ENCODE data around the gene REXO1.
A peak's percentile ranks its signal among the peaks of the same experiment; 100 is the strongest.

The REXO1 gene

DNA sequence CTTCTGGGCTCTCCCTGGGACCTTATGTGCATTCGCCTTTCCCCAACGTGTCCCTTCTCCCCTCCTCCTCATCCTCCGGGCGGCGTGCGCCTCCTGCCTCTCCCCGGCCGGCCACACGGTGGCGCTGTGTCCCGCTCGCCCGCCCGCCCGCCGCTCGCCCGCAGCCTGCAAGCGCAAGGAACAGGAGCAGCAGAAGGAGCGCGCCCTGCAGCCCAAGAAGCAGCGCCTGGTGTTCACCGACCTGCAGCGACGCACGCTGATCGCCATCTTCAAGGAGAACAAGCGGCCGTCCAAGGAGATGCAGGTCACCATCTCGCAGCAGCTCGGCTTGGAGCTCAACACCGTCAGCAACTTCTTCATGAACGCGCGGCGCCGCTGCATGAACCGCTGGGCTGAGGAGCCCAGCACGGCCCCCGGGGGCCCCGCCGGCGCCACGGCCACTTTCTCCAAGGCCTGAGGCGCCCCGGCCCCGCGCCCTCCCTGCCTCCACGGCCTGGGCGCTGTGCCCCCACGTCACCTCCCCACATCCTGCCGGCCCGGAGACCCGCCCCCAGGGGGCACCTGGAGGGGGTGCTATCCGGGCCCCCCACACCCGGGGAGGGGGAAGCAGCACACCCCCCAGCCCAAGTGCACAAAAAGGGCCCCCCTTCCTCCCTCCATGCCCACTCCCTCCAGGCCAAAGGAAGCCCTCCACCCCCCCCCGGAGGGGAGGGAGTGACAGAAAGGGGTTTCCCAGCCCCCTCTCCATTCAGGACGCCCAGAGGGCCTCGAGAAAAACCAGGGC is 73.1 kb downstream of the REXO1 start:
- H3K36me3 ChIP-seq (ENCODE audit: control insufficient read depth in 1 of 2, insufficient read depth in 2 of 2, low read depth in 1 of 2, low read length in 2 of 2): no peaks in the 10 kb centered on the region
- no peak overlapping the region for H2BK12ac ChIP-seq (ENCODE audit: low read length in 2 of 2)
- no peak overlapping the region for H3K14ac ChIP-seq (ENCODE audit: low read length in 2 of 2)
- H3K18ac ChIP-seq (ENCODE audit: low read depth in 1 of 2, low read length in 2 of 2): no peak overlapping the region
- H3K4me2 ChIP-seq (ENCODE audit: low read length, poor library complexity, severe bottlenecking): no peak overlapping the region
- H2AFZ ChIP-seq (ENCODE audit: low read depth, low read length): no peak overlapping the region
- H4K8ac ChIP-seq (ENCODE audit: low read length): no peak overlapping the region
- H3K79me1 ChIP-seq (replicated peaks; ENCODE audit: low read length, poor library complexity, severe bottlenecking): no peaks in the 10 kb centered on the region
- DNase-seq: peak; percentile 16
- H2AK5ac ChIP-seq (ENCODE audit: low read length, severe bottlenecking): no peak overlapping the region
- H3K4me1 ChIP-seq (ENCODE audit: control insufficient read depth, insufficient read depth, low read depth, low read length): peaks cover 6% of the 10 kb centered on the region
- no peak overlapping the region for H3K27ac ChIP-seq (ENCODE audit: low read length, poor library complexity, severe bottlenecking)
- peak overlapping the region in 1 of 2 experiments; percentile 3 for H3K4me3 ChIP-seq (ENCODE audit: insufficient read depth in 1 of 2, low read depth in 1 of 2, low read length in 2 of 2)
- H2BK15ac ChIP-seq (ENCODE audit: low read depth, poor library complexity, severe bottlenecking): no peak overlapping the region
- no peak overlapping the region for H2BK120ac ChIP-seq (ENCODE audit: low read depth, low read length)
- no peak overlapping the region for H3K9ac ChIP-seq (ENCODE audit: low read length)
- peaks cover 18% of the 10 kb centered on the region for H3K9me3 ChIP-seq (ENCODE audit: control insufficient read depth, low read length)
- no peak overlapping the region for H3K23ac ChIP-seq (ENCODE audit: low read length in 2 of 2)
- no peak overlapping the region for H4K91ac ChIP-seq (ENCODE audit: low read length)
- H3K27me3 ChIP-seq (ENCODE audit: control insufficient read depth in 1 of 2, insufficient read depth in 1 of 2, low read length in 2 of 2): peaks cover 65 to 67% of the 10 kb centered on the region in 2 experiments
- no peak overlapping the region for H2BK5ac ChIP-seq (ENCODE audit: low read depth, low read length, poor library complexity, severe bottlenecking)
- H3K4ac ChIP-seq (ENCODE audit: low read depth in 1 of 2, low read length in 2 of 2): no peak overlapping the region
- WGBS: 2% methylated on average over 40 of the region's 59 CpGs

DNA sequence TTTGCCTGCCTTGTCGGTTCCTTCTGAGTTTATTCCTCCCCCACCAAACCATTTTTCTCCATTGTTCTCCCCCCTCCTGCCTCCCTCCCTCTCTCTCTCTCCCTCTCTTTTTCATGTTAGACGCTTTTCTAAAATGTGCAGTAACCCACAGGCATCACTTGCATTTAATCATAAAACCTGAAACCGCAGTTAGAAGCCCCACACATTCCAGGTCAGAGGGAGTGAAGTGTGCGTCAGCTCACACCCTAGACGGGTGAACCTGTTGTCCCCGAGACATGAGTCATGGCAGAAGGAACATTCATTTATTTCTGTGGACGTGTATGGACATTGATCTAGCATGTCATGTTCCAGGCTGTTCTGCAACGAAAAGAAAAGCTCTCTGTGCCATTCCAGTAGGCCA is 75.1 kb downstream of the REXO1 start:
- Histone ChIP-seq H4K91ac (ENCODE audit: low read length) (no peak overlapping the region), H3K79me1 (replicated peaks; ENCODE audit: low read length, poor library complexity, severe bottlenecking) (no peaks in the 10 kb centered on the region), H3K4me2 (ENCODE audit: low read length, poor library complexity, severe bottlenecking) (no peak overlapping the region), H4K8ac (ENCODE audit: low read length) (no peak overlapping the region), H3K27me3 (ENCODE audit: control insufficient read depth in 1 of 2, insufficient read depth in 1 of 2, low read length in 2 of 2) (peaks cover 59 to 67% of the 10 kb centered on the region in 2 experiments), H3K14ac (ENCODE audit: low read length in 2 of 2) (no peak overlapping the region), H2BK5ac (ENCODE audit: low read depth, low read length, poor library complexity, severe bottlenecking) (no peak overlapping the region), H3K4ac (ENCODE audit: low read depth in 1 of 2, low read length in 2 of 2) (no peak overlapping the region), H3K23ac (ENCODE audit: low read length in 2 of 2) (no peak overlapping the region), H3K27ac (ENCODE audit: low read length, poor library complexity, severe bottlenecking) (no peak overlapping the region), H3K9ac (ENCODE audit: low read length) (no peak overlapping the region), H3K4me3 (ENCODE audit: insufficient read depth in 1 of 2, low read depth in 1 of 2, low read length in 2 of 2) (no peak overlapping the region), H3K36me3 (ENCODE audit: control insufficient read depth in 1 of 2, insufficient read depth in 2 of 2, low read depth in 1 of 2, low read length in 2 of 2) (no peaks in the 10 kb centered on the region), H2BK15ac (ENCODE audit: low read depth, poor library complexity, severe bottlenecking) (no peak overlapping the region), H3K18ac (ENCODE audit: low read depth in 1 of 2, low read length in 2 of 2) (no peak overlapping the region), H2BK120ac (ENCODE audit: low read depth, low read length) (no peak overlapping the region), H2BK12ac (ENCODE audit: low read length in 2 of 2) (no peak overlapping the region), H3K4me1 (ENCODE audit: control insufficient read depth, insufficient read depth, low read depth, low read length) (peaks cover 6% of the 10 kb centered on the region), H3K9me3 (ENCODE audit: control insufficient read depth, low read length) (peaks cover 18% of the 10 kb centered on the region), H2AFZ (ENCODE audit: low read depth, low read length) (no peak overlapping the region), H2AK5ac (ENCODE audit: low read length, severe bottlenecking) (no peak overlapping the region)
- 64% methylated on average over 8 of the region's 8 CpGs for WGBS
- DNase-seq: no peak

DNA sequence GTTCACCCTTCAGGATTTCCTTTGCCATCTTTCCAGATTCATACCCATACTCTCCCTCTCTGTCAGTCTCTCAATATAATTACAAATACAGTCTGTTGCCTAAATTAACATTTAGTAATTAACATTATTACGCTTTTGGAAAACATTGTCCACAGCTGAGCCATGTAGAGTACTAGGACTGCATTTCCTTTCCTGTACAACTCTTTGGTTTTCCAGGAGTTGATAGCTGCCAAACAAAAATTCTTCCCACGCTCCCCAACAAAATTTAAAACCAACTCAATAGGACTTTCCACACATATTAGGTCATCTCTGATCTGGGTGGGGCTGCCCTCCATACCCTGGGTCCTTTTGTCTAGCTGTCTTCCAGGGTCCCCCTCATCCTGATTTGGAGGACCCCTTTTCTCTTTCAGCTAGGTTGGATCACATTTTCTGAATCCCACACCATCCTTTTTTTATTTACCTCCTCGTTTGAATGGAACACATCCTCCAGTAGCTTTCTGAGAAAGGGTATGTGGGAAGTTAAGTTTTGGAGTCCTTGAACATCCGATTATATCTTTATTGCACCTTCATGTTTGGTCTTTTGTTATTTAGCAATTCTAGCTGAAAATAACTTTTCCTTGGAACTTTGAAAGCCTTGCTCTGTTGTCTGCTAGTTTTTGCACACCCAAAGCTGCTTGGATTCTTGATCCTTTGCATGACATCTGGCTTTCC is 77.3 kb downstream of the REXO1 start:
- H2BK12ac ChIP-seq (ENCODE audit: low read length in 2 of 2): no peak overlapping the region

DNA sequence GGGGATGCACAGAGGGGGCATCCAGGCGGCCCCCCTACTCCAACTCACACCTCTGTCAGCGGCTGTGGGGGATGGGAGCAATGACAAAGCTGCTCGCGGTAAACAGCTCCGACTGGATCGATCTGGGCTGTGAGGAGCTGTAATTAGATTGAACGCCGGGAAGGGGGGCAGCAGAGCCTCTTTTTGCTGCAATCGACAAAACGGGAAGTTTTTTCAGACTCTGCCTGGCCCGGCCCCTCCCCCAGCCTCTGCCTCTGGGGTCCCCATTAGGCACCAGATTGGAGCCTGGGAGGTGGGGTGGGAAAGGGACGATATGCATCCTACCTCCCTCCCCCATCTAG is 78.7 kb downstream of the REXO1 start:
- peaks cover 62 to 71% of the 10 kb centered on the region in 2 experiments for H3K27me3 ChIP-seq (ENCODE audit: control insufficient read depth in 1 of 2, insufficient read depth in 1 of 2, low read length in 2 of 2)
- H2AFZ ChIP-seq (ENCODE audit: low read depth, low read length): no peak overlapping the region
- no peak for DNase-seq
- no peak overlapping the region for H4K91ac ChIP-seq (ENCODE audit: low read length)
- no peak overlapping the region for H3K4me3 ChIP-seq (ENCODE audit: insufficient read depth in 1 of 2, low read depth in 1 of 2, low read length in 2 of 2)
- H3K79me1 ChIP-seq (replicated peaks; ENCODE audit: low read length, poor library complexity, severe bottlenecking): no peaks in the 10 kb centered on the region
- H2AK5ac ChIP-seq (ENCODE audit: low read length, severe bottlenecking): no peak overlapping the region
- H3K9ac ChIP-seq (ENCODE audit: low read length): no peak overlapping the region
- H3K4me1 ChIP-seq (ENCODE audit: control insufficient read depth, insufficient read depth, low read depth, low read length): peaks cover 2% of the 10 kb centered on the region
- no peak overlapping the region for H3K4me2 ChIP-seq (ENCODE audit: low read length, poor library complexity, severe bottlenecking)
- H2BK15ac ChIP-seq (ENCODE audit: low read depth, poor library complexity, severe bottlenecking): no peak overlapping the region
- H3K23ac ChIP-seq (ENCODE audit: low read length in 2 of 2): no peak overlapping the region
- H3K9me3 ChIP-seq (ENCODE audit: control insufficient read depth, low read length): peaks cover 18% of the 10 kb centered on the region
- H4K8ac ChIP-seq (ENCODE audit: low read length): no peak overlapping the region
- WGBS: 46% methylated on average over 9 of the region's 12 CpGs
- H2BK12ac ChIP-seq (ENCODE audit: low read length in 2 of 2): no peak overlapping the region
- H3K36me3 ChIP-seq (ENCODE audit: control insufficient read depth in 1 of 2, insufficient read depth in 2 of 2, low read depth in 1 of 2, low read length in 2 of 2): no peaks in the 10 kb centered on the region
- no peak overlapping the region for H3K27ac ChIP-seq (ENCODE audit: low read length, poor library complexity, severe bottlenecking)
- H3K4ac ChIP-seq (ENCODE audit: low read depth in 1 of 2, low read length in 2 of 2): no peak overlapping the region
- H3K18ac ChIP-seq (ENCODE audit: low read depth in 1 of 2, low read length in 2 of 2): no peak overlapping the region
- no peak overlapping the region for H3K14ac ChIP-seq (ENCODE audit: low read length in 2 of 2)
- no peak overlapping the region for H2BK5ac ChIP-seq (ENCODE audit: low read depth, low read length, poor library complexity, severe bottlenecking)
- no peak overlapping the region for H2BK120ac ChIP-seq (ENCODE audit: low read depth, low read length)

More for the DNA sequence above, 77.3 kb downstream of the REXO1 start:
- Histone ChIP-seq H3K18ac (ENCODE audit: low read depth in 1 of 2, low read length in 2 of 2) (no peak overlapping the region), H2BK120ac (ENCODE audit: low read depth, low read length) (no peak overlapping the region), H3K4me1 (ENCODE audit: control insufficient read depth, insufficient read depth, low read depth, low read length) (peaks cover 5% of the 10 kb centered on the region), H3K9ac (ENCODE audit: low read length) (no peak overlapping the region), H3K79me1 (replicated peaks; ENCODE audit: low read length, poor library complexity, severe bottlenecking) (no peaks in the 10 kb centered on the region), H3K23ac (ENCODE audit: low read length in 2 of 2) (no peak overlapping the region), H2AFZ (ENCODE audit: low read depth, low read length) (no peak overlapping the region), H3K27ac (ENCODE audit: low read length, poor library complexity, severe bottlenecking) (no peak overlapping the region), H2BK5ac (ENCODE audit: low read depth, low read length, poor library complexity, severe bottlenecking) (no peak overlapping the region), H2BK15ac (ENCODE audit: low read depth, poor library complexity, severe bottlenecking) (no peak overlapping the region), H3K14ac (ENCODE audit: low read length in 2 of 2) (no peak overlapping the region), H3K36me3 (ENCODE audit: control insufficient read depth in 1 of 2, insufficient read depth in 2 of 2, low read depth in 1 of 2, low read length in 2 of 2) (no peaks in the 10 kb centered on the region), H4K91ac (ENCODE audit: low read length) (no peak overlapping the region), H3K4ac (ENCODE audit: low read depth in 1 of 2, low read length in 2 of 2) (no peak overlapping the region), H3K27me3 (ENCODE audit: control insufficient read depth in 1 of 2, insufficient read depth in 1 of 2, low read length in 2 of 2) (peaks cover 62 to 69% of the 10 kb centered on the region in 2 experiments), H3K4me2 (ENCODE audit: low read length, poor library complexity, severe bottlenecking) (no peak overlapping the region), H2AK5ac (ENCODE audit: low read length, severe bottlenecking) (no peak overlapping the region), H4K8ac (ENCODE audit: low read length) (no peak overlapping the region), H3K4me3 (ENCODE audit: insufficient read depth in 1 of 2, low read depth in 1 of 2, low read length in 2 of 2) (no peak overlapping the region), H3K9me3 (ENCODE audit: control insufficient read depth, low read length) (peaks cover 18% of the 10 kb centered on the region)
- DNase-seq: no peak
- 86% methylated on average over 3 of the region's 4 CpGs for WGBS

All from mesenchymal stem cell (in vitro differentiated cells and primary cell).